PC-3 (cell line): Measurements from ENCODE around the gene UNC119B.

ENCODE experiments used
- EZH2 ChIP-seq: fragments of 300-600 bp; sonication (generic); IDR thresholded peaks from one replicate; pipeline ENCODE4 v1.6.1; 2017; ENCODE audit warnings: antibody characterized with exemption, mild to moderate bottlenecking, low read length; ENCODE audit not compliant: unreplicated experiment
- TF ChIP-seq, protein P1 (sequence below): fragments of 300-600 bp; sonication (generic); conservative IDR thresholded peaks from 2 replicates; pipeline ENCODE4 v1.5.1; 2017; ENCODE audit warnings: antibody characterized with exemption, low read depth, mild to moderate bottlenecking, low read length

DNA sequence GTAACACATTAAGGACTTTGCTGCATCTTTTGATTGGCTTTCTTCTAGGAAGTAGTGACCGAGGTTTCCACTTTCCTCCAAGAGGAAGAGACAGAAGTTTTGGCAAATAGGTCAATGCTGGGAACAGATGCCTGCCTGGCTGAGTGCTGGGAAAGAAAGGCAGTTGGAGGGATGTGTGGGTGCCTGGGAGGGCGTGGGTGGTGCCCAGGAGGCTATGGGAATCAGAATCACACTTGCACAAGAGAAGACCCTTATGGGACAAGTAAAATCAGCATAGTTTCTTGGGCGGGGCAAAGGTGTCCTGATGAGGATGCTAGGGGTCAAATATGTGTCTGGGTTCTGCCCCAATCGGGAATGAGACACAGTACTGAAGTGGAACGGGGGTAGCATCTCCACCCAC, 14.5 kb downstream of the UNC119B start:
- TF ChIP-seq, protein P1, sequence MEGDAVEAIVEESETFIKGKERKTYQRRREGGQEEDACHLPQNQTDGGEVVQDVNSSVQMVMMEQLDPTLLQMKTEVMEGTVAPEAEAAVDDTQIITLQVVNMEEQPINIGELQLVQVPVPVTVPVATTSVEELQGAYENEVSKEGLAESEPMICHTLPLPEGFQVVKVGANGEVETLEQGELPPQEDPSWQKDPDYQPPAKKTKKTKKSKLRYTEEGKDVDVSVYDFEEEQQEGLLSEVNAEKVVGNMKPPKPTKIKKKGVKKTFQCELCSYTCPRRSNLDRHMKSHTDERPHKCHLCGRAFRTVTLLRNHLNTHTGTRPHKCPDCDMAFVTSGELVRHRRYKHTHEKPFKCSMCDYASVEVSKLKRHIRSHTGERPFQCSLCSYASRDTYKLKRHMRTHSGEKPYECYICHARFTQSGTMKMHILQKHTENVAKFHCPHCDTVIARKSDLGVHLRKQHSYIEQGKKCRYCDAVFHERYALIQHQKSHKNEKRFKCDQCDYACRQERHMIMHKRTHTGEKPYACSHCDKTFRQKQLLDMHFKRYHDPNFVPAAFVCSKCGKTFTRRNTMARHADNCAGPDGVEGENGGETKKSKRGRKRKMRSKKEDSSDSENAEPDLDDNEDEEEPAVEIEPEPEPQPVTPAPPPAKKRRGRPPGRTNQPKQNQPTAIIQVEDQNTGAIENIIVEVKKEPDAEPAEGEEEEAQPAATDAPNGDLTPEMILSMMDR = no peak
- no peak for TF ChIP-seq EZH2
